Activated T-cell treated with anti-CD3 and anti-CD28 coated beads for 4 hours (primary cell): ENCODE measurements around the gene GPX5.

Experiments used
- DNase-seq: peaks from one replicate; pipeline ENCODE4 v3.0.0-alpha.2; 2020

GPX5 gene

GRCh38 chr6:28563430-28564095 lies 37.9 kb downstream of the GPX5 start:
- no peak for DNase-seq

- no peak for DNase-seq
These were observed 40.3 kb downstream of the GPX5 start for GRCh38 chr6:28565823-28566526.

- DNase-seq: no peak
These were observed 41.0 kb downstream of the GPX5 start for GRCh38 chr6:28566527-28567252.

GRCh38 chr6:28567506-28567905 lies 41.8 kb downstream of the GPX5 start:
- DNase-seq: no peak

GRCh38 chr6:28568515-28569108 lies 42.9 kb downstream of the GPX5 start:
- DNase-seq: no peak

GRCh38 chr6:28569748-28570147 lies 44.1 kb downstream of the GPX5 start:
- DNase-seq: no peak

GRCh38 chr6:28580475-28580874 lies 54.8 kb downstream of the GPX5 start:
- DNase-seq: no peak

GRCh38 chr6:28583463-28583862 lies 57.8 kb downstream of the GPX5 start:
- no peak for DNase-seq
